ENCODE data around the gene CDC14B. TPM values are rescaled to one million over a fixed set of nuclear protein-coding genes. Genes with fewer than 3 reads are reported as not detected.

Gene CDC14B
- total RNA-seq, 1 experiment from 2014 or later = 28.4 TPM

GRCh38 chr9:96604004-96604319 lies 15.7 kb downstream of the CDC14B start:
- Histone ChIP-seq H3K9me3 (ENCODE audit: control insufficient read depth, low read depth, low read length) (no peaks in the 10 kb centered on the region), H4K91ac (ENCODE audit: insufficient read length, low read depth, low read length) (no peak overlapping the region), H2BK12ac (ENCODE audit: insufficient read length, low read depth, low read length) (no peak overlapping the region), H3K79me2 (ENCODE audit: insufficient read depth, low read length) (peaks cover 10% of the 10 kb centered on the region; the same call in 1 of the 2 replicates), H3K23me2 (ENCODE audit: insufficient read length, low read depth, low read length, poor library complexity, severe bottlenecking) (no peaks in the 10 kb centered on the region), H3K23ac (ENCODE audit: insufficient read length, low read depth, low read length) (no peak overlapping the region), H2BK120ac (ENCODE audit: low read depth, low read length, poor library complexity, severe bottlenecking) (no peak overlapping the region), H4K20me1 (ENCODE audit: control insufficient read depth, insufficient read depth, insufficient read length) (no peaks in the 10 kb centered on the region), H3K27me3 (ENCODE audit: insufficient read depth, low read length) (no peaks in the 10 kb centered on the region), H3K18ac (ENCODE audit: insufficient read length, low read depth, low read length) (no peak overlapping the region), H2BK20ac (ENCODE audit: low read depth, low read length, poor library complexity, severe bottlenecking) (no peak overlapping the region), H3K14ac (ENCODE audit: insufficient read depth, low read length) (no peak overlapping the region), H3K56ac (ENCODE audit: insufficient read length, low read depth, low read length) (no peak overlapping the region), H2AK5ac (ENCODE audit: insufficient read length, low read length) (no peak overlapping the region), H4K8ac (replicated peaks; ENCODE audit: insufficient read length, low read depth, low read length) (no peak overlapping the region), H3K4me1 (ENCODE audit: insufficient read depth, low read length) (0 out of 2 replicates have a peak, but pooled peaks cover 2% of the 10 kb centered on the region), H3K4me2 (ENCODE audit: insufficient read depth, insufficient read length, low read length) (no peak overlapping the region), H3K27ac (ENCODE audit: insufficient read length, low read depth, low read length) (no peak overlapping the region), H3T11ph (ENCODE audit: low read length) (no peak overlapping the region), H3K79me1 (ENCODE audit: insufficient read depth, low read depth, low read length, poor library complexity, severe bottlenecking) (peaks cover 8% of the 10 kb centered on the region), H4K5ac (ENCODE audit: insufficient read length, low read depth, low read length) (no peak overlapping the region), H3K4ac (ENCODE audit: low read depth, low read length) (no peak overlapping the region), H2AFZ (ENCODE audit: low read length) (no peak overlapping the region), H3K9ac (ENCODE audit: extremely low read depth, insufficient read length, low read length) (no peak overlapping the region), H2BK5ac (ENCODE audit: insufficient read length, low read length) (no peak overlapping the region), H2BK15ac (ENCODE audit: low read depth, low read length) (no peak overlapping the region)
- no peak overlapping the region for H3K27ac Mint-ChIP-seq
- TF ChIP-seq, protein P1, sequence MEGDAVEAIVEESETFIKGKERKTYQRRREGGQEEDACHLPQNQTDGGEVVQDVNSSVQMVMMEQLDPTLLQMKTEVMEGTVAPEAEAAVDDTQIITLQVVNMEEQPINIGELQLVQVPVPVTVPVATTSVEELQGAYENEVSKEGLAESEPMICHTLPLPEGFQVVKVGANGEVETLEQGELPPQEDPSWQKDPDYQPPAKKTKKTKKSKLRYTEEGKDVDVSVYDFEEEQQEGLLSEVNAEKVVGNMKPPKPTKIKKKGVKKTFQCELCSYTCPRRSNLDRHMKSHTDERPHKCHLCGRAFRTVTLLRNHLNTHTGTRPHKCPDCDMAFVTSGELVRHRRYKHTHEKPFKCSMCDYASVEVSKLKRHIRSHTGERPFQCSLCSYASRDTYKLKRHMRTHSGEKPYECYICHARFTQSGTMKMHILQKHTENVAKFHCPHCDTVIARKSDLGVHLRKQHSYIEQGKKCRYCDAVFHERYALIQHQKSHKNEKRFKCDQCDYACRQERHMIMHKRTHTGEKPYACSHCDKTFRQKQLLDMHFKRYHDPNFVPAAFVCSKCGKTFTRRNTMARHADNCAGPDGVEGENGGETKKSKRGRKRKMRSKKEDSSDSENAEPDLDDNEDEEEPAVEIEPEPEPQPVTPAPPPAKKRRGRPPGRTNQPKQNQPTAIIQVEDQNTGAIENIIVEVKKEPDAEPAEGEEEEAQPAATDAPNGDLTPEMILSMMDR (conservative IDR thresholded peaks at IDR 0.05) = no peak
- peaks cover 0 to 8% (median 4%) of the 10 kb centered on the region in 3 experiments; a peak in 4 of 7 replicates for H3K36me3 Mint-ChIP-seq (ENCODE audit: insufficient read depth in 1 of 3, low read depth in 3 of 3)
- no CpG with 5 or more reads among the region's 3 CpGs for WGBS (ENCODE audit: extremely low coverage, insufficient read length, low lambda C conversion rate)
- no peak overlapping the region for H3K4me3 Mint-ChIP-seq
- peaks cover 4 to 10% of the 10 kb centered on the region in 2 experiments; a peak in 3 of 4 replicates for H3K4me1 Mint-ChIP-seq
- no peak for DNase-seq
- no peaks in the 10 kb centered on the region for H3K27me3 Mint-ChIP-seq (ENCODE audit: low read depth)
- peaks cover 0 to 2% of the 10 kb centered on the region in 2 experiments; a peak in 1 of 5 replicates for H3K9me3 Mint-ChIP-seq
